GM21825 (cell line): ENCODE results near the gene BTBD16.

ENCODE experiments used
- ATAC-seq: cut with Tn5 transposase; IDR thresholded peaks from one replicate; pipeline ENCODE4 v1.9.1; 2021; ENCODE audit warnings: mild to moderate bottlenecking, moderate library complexity; ENCODE audit not compliant: unreplicated experiment

The BTBD16 gene

GRCh38 chr10:122271076-122271475 is at the start of gene BTBD16:
Gene BTBD16 (plus strand): TSS chr10:122271296. CDS start chr10:122275082, 3,786 bp downstream.
- no peak for ATAC-seq

GRCh38 chr10:122221958-122222357 is 49.1 kb upstream of the BTBD16 start:
- no peak for ATAC-seq

- ATAC-seq: no peak
Measured at GRCh38 chr10:122222638-122223037, 48.5 kb upstream of the BTBD16 start.

GRCh38 chr10:122224159-122224558 is 46.9 kb upstream of the BTBD16 start:
- no peak for ATAC-seq

- ATAC-seq: no peak
Measured at GRCh38 chr10:122225330-122225729, 45.8 kb upstream of the BTBD16 start.

GRCh38 chr10:122227754-122228153 is 43.3 kb upstream of the BTBD16 start:
- ATAC-seq: no peak

GRCh38 chr10:122229666-122230065 is 41.4 kb upstream of the BTBD16 start:
- no peak for ATAC-seq

GRCh38 chr10:122230222-122230621 is 40.9 kb upstream of the BTBD16 start:
- no peak for ATAC-seq

- ATAC-seq: no peak
Measured at GRCh38 chr10:122232769-122233168, 38.3 kb upstream of the BTBD16 start.

- no peak for ATAC-seq
Measured at GRCh38 chr10:122233857-122234348, 37.2 kb upstream of the BTBD16 start.

- no peak for ATAC-seq
Measured at GRCh38 chr10:122234416-122234815, 36.7 kb upstream of the BTBD16 start.

- ATAC-seq: no peak
Measured at GRCh38 chr10:122236690-122237306, 34.3 kb upstream of the BTBD16 start.

GRCh38 chr10:122237331-122237990 is 33.6 kb upstream of the BTBD16 start:
- no peak for ATAC-seq

- no peak for ATAC-seq
Measured at GRCh38 chr10:122239578-122240257, 31.4 kb upstream of the BTBD16 start.

GRCh38 chr10:122240401-122240800 is 30.7 kb upstream of the BTBD16 start:
- ATAC-seq: no peak

GRCh38 chr10:122241836-122242235 is 29.3 kb upstream of the BTBD16 start:
- ATAC-seq: no peak

GRCh38 chr10:122243550-122243949 is 27.5 kb upstream of the BTBD16 start:
- ATAC-seq: no peak

- no peak for ATAC-seq
Measured at GRCh38 chr10:122244001-122244975, 26.8 kb upstream of the BTBD16 start.

GRCh38 chr10:122245136-122245535 is 26.0 kb upstream of the BTBD16 start:
- ATAC-seq: no peak

GRCh38 chr10:122245897-122246296 is 25.2 kb upstream of the BTBD16 start:
- no peak for ATAC-seq
